NT2/D1 (cell line): ENCODE data around the gene DCTN5.

Experiments used
- YY1 ChIP-seq: IDR thresholded peaks from 2 replicates; pipeline ENCODE4 v1.6.1; 2011; ENCODE audit not compliant: insufficient read length, insufficient read depth
- ZNF274 ChIP-seq: IDR thresholded peaks from 2 replicates; pipeline ENCODE4 v1.6.1; 2011; ENCODE audit warnings: mild to moderate bottlenecking, low read depth, low read length

- TF ChIP-seq YY1 (no peak), ZNF274 (no peak)
These were observed 63.7 kb downstream of the DCTN5 start for GRCh38 chr16:23704772-23705516.
